ENCODE measurements around the gene MC3R.

MC3R gene

GRCh38 chr20:56257604-56258003 lies 9.1 kb downstream of the MC3R start:
- no peak for DNase-seq

- DNase-seq, result no peak
Measured at GRCh38 chr20:56259948-56260347, 11.4 kb downstream of the MC3R start.

- DNase-seq, result no peak
Measured at GRCh38 chr20:56268536-56268935, 20.0 kb downstream of the MC3R start.

GRCh38 chr20:56271974-56272373 lies 23.4 kb downstream of the MC3R start:
- DNase-seq, result no peak

GRCh38 chr20:56273491-56273890 lies 25.0 kb downstream of the MC3R start:
- DNase-seq, result no peak

GRCh38 chr20:56274156-56274555 lies 25.6 kb downstream of the MC3R start:
- DNase-seq, result no peak

- DNase-seq, result no peak
Measured at GRCh38 chr20:56278196-56278595, 29.7 kb downstream of the MC3R start.

- DNase-seq, result no peak
Measured at GRCh38 chr20:56285496-56285895, 37.0 kb downstream of the MC3R start.

- DNase-seq, result no peak
Measured at GRCh38 chr20:56289652-56290051, 41.1 kb downstream of the MC3R start.

- DNase-seq, result no peak
Measured at GRCh38 chr20:56299362-56299761, 50.8 kb downstream of the MC3R start.

All from T-helper 9 cell (primary cell).